ENCODE results near the gene TSNAXIP1.

The TSNAXIP1 gene

GRCh38 chr16:67803894-67804293 is 2.8 kb upstream of the TSNAXIP1 start (continued):
- TF ChIP-seq ZBTB49 (tag by site-specific recombination; IDR thresholded peaks at IDR 0.05; ENCODE audit: low read depth) (no peak), ZNF692 (tag by site-specific recombination; IDR thresholded peaks at IDR 0.05) (no peak), MZF1 (tag by site-specific recombination; IDR thresholded peaks at IDR 0.05; ENCODE audit: borderline replicate concordance) (no peak), SALL2 (tag by site-specific recombination; IDR thresholded peaks at IDR 0.05; ENCODE audit: borderline replicate concordance) (no peak), ZBTB6 (tag by site-specific recombination; IDR thresholded peaks at IDR 0.05) (no peak), OSR2 (tag by site-specific recombination; IDR thresholded peaks at IDR 0.05) (no peak)
- TF ChIP-seq, protein P1, sequence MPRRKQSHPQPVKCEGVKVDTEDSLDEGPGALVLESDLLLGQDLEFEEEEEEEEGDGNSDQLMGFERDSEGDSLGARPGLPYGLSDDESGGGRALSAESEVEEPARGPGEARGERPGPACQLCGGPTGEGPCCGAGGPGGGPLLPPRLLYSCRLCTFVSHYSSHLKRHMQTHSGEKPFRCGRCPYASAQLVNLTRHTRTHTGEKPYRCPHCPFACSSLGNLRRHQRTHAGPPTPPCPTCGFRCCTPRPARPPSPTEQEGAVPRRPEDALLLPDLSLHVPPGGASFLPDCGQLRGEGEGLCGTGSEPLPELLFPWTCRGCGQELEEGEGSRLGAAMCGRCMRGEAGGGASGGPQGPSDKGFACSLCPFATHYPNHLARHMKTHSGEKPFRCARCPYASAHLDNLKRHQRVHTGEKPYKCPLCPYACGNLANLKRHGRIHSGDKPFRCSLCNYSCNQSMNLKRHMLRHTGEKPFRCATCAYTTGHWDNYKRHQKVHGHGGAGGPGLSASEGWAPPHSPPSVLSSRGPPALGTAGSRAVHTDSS (tag by site-specific recombination; IDR thresholded peaks at IDR 0.05), result no peak

DNA sequence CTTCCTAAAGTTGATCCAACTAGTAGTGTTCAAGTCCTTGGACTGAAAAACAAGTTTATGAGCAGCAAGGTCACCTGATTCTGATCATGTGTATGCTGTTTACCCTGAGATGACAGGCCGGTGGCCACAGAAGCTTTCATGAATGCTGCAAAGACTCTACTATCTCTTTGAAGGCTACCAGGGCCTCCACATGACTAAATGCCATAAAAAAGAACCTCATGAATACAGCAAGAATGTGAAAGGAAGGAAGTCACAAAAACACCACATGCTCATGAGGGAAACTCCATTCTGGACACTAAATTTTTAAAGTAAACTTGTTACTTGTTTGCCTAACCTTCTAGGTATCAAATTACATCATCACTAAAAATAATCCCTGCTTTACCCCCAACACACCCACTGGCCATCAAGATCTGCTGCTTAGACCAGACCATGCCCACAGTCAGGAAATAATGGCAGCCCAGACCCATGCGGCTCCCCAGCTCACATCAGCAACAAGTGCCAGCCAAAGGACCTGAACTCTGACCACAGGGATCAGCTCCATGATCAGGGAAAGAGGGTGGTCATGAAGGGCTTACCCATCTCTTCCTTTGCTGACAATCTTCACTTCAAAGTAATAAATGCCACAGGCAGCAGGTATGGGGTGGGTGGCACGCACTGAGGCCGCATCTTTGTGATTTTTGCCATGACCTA is 1.7 kb upstream of the TSNAXIP1 start:
- no peaks in the 10 kb centered on the region for H3K9me3 ChIP-seq (ENCODE audit: control insufficient read depth, insufficient read depth, low read depth, low read length)
- peaks cover 8% of the 10 kb centered on the region for H3K4me1 ChIP-seq (ENCODE audit: control insufficient read depth, insufficient read depth, low read length)
- TF ChIP-seq SCRT2 (tag by site-specific recombination; IDR thresholded peaks at IDR 0.05) (peak; percentile 94), SCRT1 (tag by site-specific recombination; IDR thresholded peaks at IDR 0.05; ENCODE audit: borderline replicate concordance) (peak; percentile 75), ZNF707 (tag by site-specific recombination; IDR thresholded peaks at IDR 0.05) (no peak)
- POLR2A ChIA-PET, result interaction anchor here (1.0 kb wide), 1 partner anchor 40 kb away, joined by 3 read pairs; no protein-coding TSS in a partner anchor
- peak overlapping the region; percentile 88 for H3K4me3 ChIP-seq (ENCODE audit: low read depth, low read length)
- peaks cover 0 to 40% of the 10 kb centered on the region in 2 experiments; a peak in 2 of 3 replicates for H3K36me3 ChIP-seq (ENCODE audit: control insufficient read depth in 2 of 2, insufficient read depth in 1 of 2, low read length in 2 of 2)
- CTCF ChIA-PET, result interaction anchor here (0.6 to 0.9 kb wide), 2 partner anchors 88 to 114 kb away, joined by 3 read pairs; no protein-coding TSS in a partner anchor
- H3K27ac ChIP-seq (ENCODE audit: extremely low read depth, low read depth, low read length), result no peak overlapping the region; the same call in 1 of the 2 replicates

- no peaks in the 10 kb centered on the region for H3K9me3 ChIP-seq (ENCODE audit: control insufficient read depth, insufficient read depth, low read depth, low read length)
- H3K27ac ChIP-seq (ENCODE audit: extremely low read depth, low read depth, low read length), result peak overlapping the region; percentile 18; the same call in 1 of the 2 replicates
- ChIA-PET CTCF (interaction anchor here (0.6 to 2.7 kb wide), 6 partner anchors 10 to 135 kb away, joined by 3 to 43 read pairs (median 3); no protein-coding TSS in a partner anchor), POLR2A (interaction anchor here (0.6 to 1.7 kb wide), 26 partner anchors 8 to 285 kb away, joined by 3 to 25 read pairs (median 4); partner anchors contain the start of genes ACD, CTCF, GFOD2 and NUTF2)
- peak overlapping the region; percentile 88 for H3K4me3 ChIP-seq (ENCODE audit: low read depth, low read length)
- H3K4me1 ChIP-seq (ENCODE audit: control insufficient read depth, insufficient read depth, low read length), result peaks cover 8% of the 10 kb centered on the region
- H3K36me3 ChIP-seq (ENCODE audit: control insufficient read depth in 2 of 2, insufficient read depth in 1 of 2, low read length in 2 of 2), result peaks cover 0 to 32% of the 10 kb centered on the region in 2 experiments; a peak in 2 of 3 replicates
- TF ChIP-seq ZNF335 (tag by site-specific recombination; conservative IDR thresholded peaks at IDR 0.05) (peak; percentile 57), OVOL3 (tag by site-specific recombination; IDR thresholded peaks at IDR 0.05) (no peak), GLIS2 (tag by site-specific recombination; IDR thresholded peaks at IDR 0.05) (peak; percentile 36), ZNF768 (tag by site-specific recombination; IDR thresholded peaks at IDR 0.05) (no peak), SCRT2 (tag by site-specific recombination; IDR thresholded peaks at IDR 0.05) (peak; percentile 98), ZNF530 (tag by site-specific recombination; IDR thresholded peaks at IDR 0.05; ENCODE audit: low read depth) (no peak), BCL6B (tag by site-specific recombination; IDR thresholded peaks at IDR 0.05) (no peak), ZNF558 (tag by site-specific recombination; IDR thresholded peaks at IDR 0.05) (no peak), IKZF3 (tag by site-specific recombination; IDR thresholded peaks at IDR 0.05) (no peak)
These were observed 816 bp upstream of the TSNAXIP1 start for GRCh38 chr16:67805718-67806427.

Data from HEK293 (cell line).